Caco-2 (cell line): ENCODE measurements around the gene KRTAP3-2. TPM values are rescaled to one million over a fixed set of nuclear protein-coding genes. Genes with fewer than 3 reads are reported as not detected.
"Not testable (repeated sequence)": the region's sequence is repeated elsewhere in the genome, so short reads cannot be mapped to it uniquely, and the experiment has no call there.

ENCODE experiments used
- BruUV-seq: library from RNA; stranded (reverse); fragments of 400-500 nt; replicated peaks from 2 replicates; lab custom pipeline; 2021; lab: Mats Ljungman, UMichigan
- CTCF ChIA-PET: fragments of 300-600 bp; sonication (Branson Sonifier 250); formaldehyde crosslinking; loops from one replicate; lab custom pipeline; 2022; ENCODE audit warnings: antibody characterized with exemption; lab: Charles Lee
- POLR2A ChIA-PET: fragments of 300-600 bp; sonication (Branson Sonifier 250); formaldehyde crosslinking; loops from one replicate; lab custom pipeline; 2022; ENCODE audit warnings: antibody characterized with exemption; lab: Charles Lee
- DNase-seq, 2 experiments: peaks; one replicate each; pipeline versions ENCODE4 v3.0.0 to v3.0.0-alpha.2; 2020 to 2022
- H3K27me3 ChIP-seq: replicated peaks from 2 replicates; pipeline ENCODE4 v1.6.0; 2011; ENCODE audit warnings: low read length; ENCODE audit not compliant: control insufficient read depth, insufficient read depth
- H3K36me3 ChIP-seq: 2 replicates; pipeline ENCODE4 v1.5.1; 2011; ENCODE audit warnings: low read length; ENCODE audit not compliant: control insufficient read depth, insufficient read depth
- H3K4me1 ChIP-seq: fragments of 250-450 bp; sonication (Bioruptor Pico); 2 replicates; pipeline ENCODE4 v1.5.1; 2020; ENCODE audit warnings: mild to moderate bottlenecking
- H3K4me3 ChIP-seq: 2 replicates; pipeline ENCODE4 v1.5.1; 2011; ENCODE audit warnings: low read depth, mild to moderate bottlenecking, control low read depth, low read length
- H3K9me3 ChIP-seq: fragments of 250-450 bp; sonication (Bioruptor Pico); 2 replicates; pipeline ENCODE4 v1.5.1; 2020; ENCODE audit warnings: mild to moderate bottlenecking, moderate library complexity
- H3K27ac Mint-ChIP-seq: one replicate; pipeline ENCODE4 v1.8.0; 2022; ENCODE audit warnings: mixed read lengths; ENCODE audit not compliant: unreplicated experiment
- H3K27me3 Mint-ChIP-seq: one replicate; pipeline ENCODE4 v1.8.0; 2022; ENCODE audit warnings: mixed read lengths; ENCODE audit not compliant: insufficient read depth, unreplicated experiment
- H3K36me3 Mint-ChIP-seq: one replicate; pipeline ENCODE4 v1.8.0; 2022; ENCODE audit warnings: mild to moderate bottlenecking, mixed read lengths; ENCODE audit not compliant: insufficient read depth, unreplicated experiment
- H3K4me1 Mint-ChIP-seq: one replicate; pipeline ENCODE4 v1.8.0; 2022; ENCODE audit warnings: low read depth, mixed read lengths; ENCODE audit not compliant: unreplicated experiment
- H3K4me3 Mint-ChIP-seq: one replicate; pipeline ENCODE4 v1.8.0; 2022; ENCODE audit warnings: mild to moderate bottlenecking, moderate library complexity, mixed read lengths; ENCODE audit not compliant: unreplicated experiment
- H3K9me3 Mint-ChIP-seq: one replicate; pipeline ENCODE4 v1.8.0; 2022; ENCODE audit warnings: mixed read lengths; ENCODE audit not compliant: unreplicated experiment
- intact Hi-C: fragments of 100-400 bp; cut with micrococcal nuclease; formaldehyde crosslinking; loops from one replicate; pipeline ENCODE4 v1.10.0; 2022; ENCODE audit not compliant: unreplicated experiment
- total RNA-seq: library from RNA; stranded (reverse); gene quantifications from 2 replicates; pipeline ENCODE4 v1.2.3, GENCODE V29; 2022
- TF ChIP-seq, protein P1 (sequence below), 2 experiments: fragments of 200-600 bp in 1 of 2; IDR thresholded peaks; 1 replicate in 1 of 2; 2 replicates in 1 of 2; pipeline versions ENCODE4 v1.5.1 to v1.8.0; 2011 to 2022; ENCODE audit warnings: antibody characterized with exemption in 1 of 2, control low read depth in 1 of 2, inconsistent platforms in 1 of 2, low read depth in 1 of 2, low read length in 1 of 2, mild to moderate bottlenecking in 1 of 2, moderate library complexity in 1 of 2; ENCODE audit not compliant: insufficient read depth in 1 of 2, severe bottlenecking in 1 of 2, unreplicated experiment in 1 of 2

Gene KRTAP3-2
- total RNA-seq, 1 experiment from 2014 or later, result not detected

DNA sequence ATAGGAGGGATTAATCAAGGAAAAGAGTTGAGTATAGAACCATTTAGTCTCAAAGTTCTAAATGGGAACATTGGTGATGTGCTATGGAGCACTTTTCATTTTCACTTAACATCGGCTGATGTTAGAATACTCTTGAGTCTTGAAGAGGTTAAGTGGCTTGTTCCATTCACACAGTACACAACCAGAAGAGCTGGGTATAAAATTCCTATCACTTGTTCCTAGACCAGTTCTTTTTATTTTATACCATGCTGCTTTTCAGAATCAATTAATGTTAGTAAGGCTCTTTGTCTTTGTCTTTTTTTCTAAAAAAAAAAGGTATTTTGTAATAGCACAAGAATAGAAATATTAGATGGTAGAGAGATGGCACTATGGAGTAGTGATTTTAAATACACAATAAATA lies 43.2 kb upstream of the KRTAP3-2 start:
- H3K27me3 ChIP-seq, result no peaks in the 10 kb centered on the region
- no peak overlapping the region for H3K4me3 Mint-ChIP-seq
- intact Hi-C loops, result no loop called here
- peaks cover 8% of the 10 kb centered on the region for H3K4me1 ChIP-seq
- TF ChIP-seq, protein P1, sequence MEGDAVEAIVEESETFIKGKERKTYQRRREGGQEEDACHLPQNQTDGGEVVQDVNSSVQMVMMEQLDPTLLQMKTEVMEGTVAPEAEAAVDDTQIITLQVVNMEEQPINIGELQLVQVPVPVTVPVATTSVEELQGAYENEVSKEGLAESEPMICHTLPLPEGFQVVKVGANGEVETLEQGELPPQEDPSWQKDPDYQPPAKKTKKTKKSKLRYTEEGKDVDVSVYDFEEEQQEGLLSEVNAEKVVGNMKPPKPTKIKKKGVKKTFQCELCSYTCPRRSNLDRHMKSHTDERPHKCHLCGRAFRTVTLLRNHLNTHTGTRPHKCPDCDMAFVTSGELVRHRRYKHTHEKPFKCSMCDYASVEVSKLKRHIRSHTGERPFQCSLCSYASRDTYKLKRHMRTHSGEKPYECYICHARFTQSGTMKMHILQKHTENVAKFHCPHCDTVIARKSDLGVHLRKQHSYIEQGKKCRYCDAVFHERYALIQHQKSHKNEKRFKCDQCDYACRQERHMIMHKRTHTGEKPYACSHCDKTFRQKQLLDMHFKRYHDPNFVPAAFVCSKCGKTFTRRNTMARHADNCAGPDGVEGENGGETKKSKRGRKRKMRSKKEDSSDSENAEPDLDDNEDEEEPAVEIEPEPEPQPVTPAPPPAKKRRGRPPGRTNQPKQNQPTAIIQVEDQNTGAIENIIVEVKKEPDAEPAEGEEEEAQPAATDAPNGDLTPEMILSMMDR (IDR thresholded peaks at IDR 0.05; ENCODE audit: insufficient read depth in 1 of 2, low read depth in 1 of 2, low read length in 1 of 2, severe bottlenecking in 1 of 2, unreplicated experiment in 1 of 2), result no peak
- H3K36me3 ChIP-seq, result no peaks in the 10 kb centered on the region
- no peaks in the 10 kb centered on the region for H3K27me3 Mint-ChIP-seq
- peaks cover 23% of the 10 kb centered on the region for H3K9me3 Mint-ChIP-seq
- no peaks in the 10 kb centered on the region for H3K36me3 Mint-ChIP-seq
- ChIA-PET CTCF (no interaction called here), POLR2A (no interaction called here)
- peaks cover 10% of the 10 kb centered on the region for H3K9me3 ChIP-seq
- DNase-seq, result no peak
- no peak overlapping the region for H3K4me3 ChIP-seq
- H3K27ac Mint-ChIP-seq, result no peak overlapping the region
- BruUV-seq, result no TSS peak
- H3K4me1 Mint-ChIP-seq, result no peaks in the 10 kb centered on the region

DNA sequence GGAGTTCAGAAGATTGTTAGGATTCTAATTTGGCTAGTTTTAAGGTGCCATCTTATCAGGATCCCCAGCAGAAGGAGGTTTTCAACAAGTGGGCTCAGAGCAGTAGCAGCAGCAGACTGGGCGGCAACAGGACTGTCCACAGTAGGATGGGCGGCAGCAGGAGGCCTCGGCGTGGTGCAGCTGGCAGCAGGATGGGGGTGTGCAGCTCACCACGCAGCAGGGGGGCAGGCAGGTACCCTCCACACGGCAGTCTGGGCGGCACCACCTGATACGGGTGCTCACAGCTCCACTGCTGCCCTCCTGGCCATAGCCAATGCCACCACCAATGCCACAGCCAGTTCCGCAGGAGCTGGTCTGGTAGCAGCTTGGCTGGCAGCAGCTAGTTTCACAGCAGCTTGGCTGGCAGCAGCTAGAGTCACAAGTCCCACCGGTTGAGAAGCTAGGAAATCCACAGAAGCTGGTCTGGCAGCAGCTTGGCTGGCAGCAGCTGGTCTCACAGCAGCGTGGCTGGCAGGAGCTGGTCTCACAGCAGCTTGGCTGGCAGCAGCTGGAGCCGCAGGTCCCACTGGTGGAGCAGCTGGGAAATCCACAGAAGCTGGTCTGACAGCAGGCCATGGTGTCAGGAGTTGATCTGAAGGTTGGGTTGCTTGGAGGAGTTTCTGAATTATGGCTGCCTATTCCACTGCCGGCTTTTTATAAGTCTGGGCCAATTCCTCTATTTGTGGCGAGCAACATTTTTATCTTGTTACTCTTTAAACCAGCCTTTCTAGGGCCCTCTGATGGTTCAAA lies 41.3 kb upstream of the KRTAP3-2 start, which contains the start of gene KRTAP1-1:
Gene KRTAP1-1 (minus strand): TSS at position 668 of the 789 bp plus-strand sequence. CDS start 53 bp downstream, at position 615.
- intact Hi-C loops, DNase-seq, CTCF ChIA-PET, BruUV-seq, H3K27me3 Mint-ChIP-seq, H3K9me3 ChIP-seq, H3K4me3 ChIP-seq, H3K36me3 ChIP-seq, H3K36me3 Mint-ChIP-seq, H3K27ac Mint-ChIP-seq, POLR2A ChIA-PET, H3K4me1 Mint-ChIP-seq, H3K4me3 Mint-ChIP-seq, H3K4me1 ChIP-seq, H3K27me3 ChIP-seq: not testable (repeated sequence)
- peaks cover 23% of the 10 kb centered on the region for H3K9me3 Mint-ChIP-seq

DNA sequence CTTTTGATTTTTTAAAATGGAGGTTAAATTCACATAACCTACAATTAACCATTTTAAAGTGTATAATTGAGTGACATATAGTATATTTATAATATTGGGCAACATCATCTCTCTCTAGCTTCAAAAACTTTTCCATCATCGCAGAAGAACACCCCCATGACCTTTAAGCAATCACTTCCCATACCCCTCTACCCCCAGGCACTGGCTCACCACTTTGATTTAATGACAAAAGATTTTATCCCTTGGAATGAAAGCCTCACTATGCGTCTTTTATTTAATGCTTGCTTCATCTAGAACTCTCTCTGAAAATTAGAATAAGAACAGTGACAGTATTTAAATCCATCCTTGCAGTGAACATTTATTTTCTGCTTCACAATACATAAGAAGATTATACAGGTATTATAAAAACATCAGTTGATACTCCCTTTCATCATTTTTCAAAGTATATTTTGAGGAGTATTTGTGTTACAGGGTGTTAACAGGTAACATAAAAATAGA lies 38.2 kb upstream of the KRTAP3-2 start:
- Histone ChIP-seq H3K27me3 (no peaks in the 10 kb centered on the region), H3K4me3 (no peak overlapping the region), H3K36me3 (no peaks in the 10 kb centered on the region), H3K4me1 (0 out of 2 replicates have a peak, but pooled peaks cover 3% of the 10 kb centered on the region), H3K9me3 (no peaks in the 10 kb centered on the region)
- TF ChIP-seq, protein P1 (IDR thresholded peaks at IDR 0.05; ENCODE audit: insufficient read depth in 1 of 2, low read depth in 1 of 2, low read length in 1 of 2, severe bottlenecking in 1 of 2, unreplicated experiment in 1 of 2), result no peak
- Mint-ChIP-seq H3K4me3 (no peak overlapping the region), H3K4me1 (peaks cover 8% of the 10 kb centered on the region), H3K9me3 (peaks cover 9% of the 10 kb centered on the region), H3K27me3 (no peaks in the 10 kb centered on the region), H3K36me3 (no peaks in the 10 kb centered on the region), H3K27ac (no peak overlapping the region)
- POLR2A ChIA-PET, result no interaction called here
- intact Hi-C loops, result no loop called here
- CTCF ChIA-PET, result no interaction called here
- no TSS peak for BruUV-seq
- no peak for DNase-seq

DNA sequence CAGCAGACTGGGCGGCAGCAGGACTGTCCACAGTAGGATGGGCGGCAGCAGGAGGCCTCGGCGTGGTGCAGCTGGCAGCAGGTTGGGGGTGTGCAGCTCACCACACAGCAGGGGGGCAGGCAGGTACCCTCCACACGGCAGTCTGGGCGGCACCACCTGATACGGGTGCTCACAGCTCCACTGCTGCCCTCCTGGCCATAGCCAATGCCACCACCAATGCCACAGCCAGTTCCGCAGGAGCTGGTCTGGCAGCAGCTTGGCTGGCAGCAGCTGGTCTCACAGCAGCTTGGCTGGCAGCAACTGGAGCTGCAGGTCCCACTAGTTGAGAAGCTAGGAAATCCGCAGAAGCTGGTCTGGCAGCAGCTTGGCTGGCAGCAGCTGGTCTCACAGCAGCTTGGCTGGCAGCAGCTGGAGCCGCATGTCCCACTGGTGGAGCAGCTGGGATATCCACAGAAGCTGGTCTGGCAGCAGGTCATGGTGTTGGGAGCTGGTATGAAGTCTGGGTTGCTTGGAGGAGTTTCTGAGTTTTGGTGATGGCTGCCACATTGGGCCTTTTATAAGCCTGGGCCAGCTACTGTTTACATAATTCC lies 34.7 kb upstream of the KRTAP3-2 start, which contains the start of gene KRTAP1-3:
Gene KRTAP1-3 (minus strand): TSS at position 529 of the 590 bp plus-strand sequence. CDS start 53 bp downstream, at position 476.
- BruUV-seq, H3K4me3 Mint-ChIP-seq, H3K36me3 ChIP-seq, H3K36me3 Mint-ChIP-seq, POLR2A ChIA-PET, H3K9me3 ChIP-seq, H3K4me1 ChIP-seq, H3K4me3 ChIP-seq, H3K27ac Mint-ChIP-seq, DNase-seq, H3K27me3 ChIP-seq, H3K9me3 Mint-ChIP-seq, CTCF ChIA-PET, H3K27me3 Mint-ChIP-seq, intact Hi-C loops, H3K4me1 Mint-ChIP-seq: not testable (repeated sequence)
